Measurements from ENCODE around the gene DMC1. TPM values are rescaled to one million over a fixed set of nuclear protein-coding genes. Genes with fewer than 3 reads are reported as not detected.

The DMC1 gene
- total and polyA plus RNA-seq, 10 of the 15 experiments (the other 5 are each of a cell fraction or from before 2014, with no cell fraction given) = 1.0 to 21.0 (median 4.5) TPM

- TF ChIP-seq EGR1 (IDR thresholded peaks at IDR 0.05; ENCODE audit: borderline replicate concordance in 1 of 2, low read depth in 2 of 2, low read length in 2 of 2) (peak in 1 of 2 experiments; percentile 27; a peak in 1 of 3 replicates), ZNF384 (IDR thresholded peaks at IDR 0.05; ENCODE audit: borderline replicate concordance, low read depth, low read length) (no peak), STAT3 (IDR thresholded peaks at IDR 0.05; ENCODE audit: low read depth, low read length) (no peak), MXI1 (IDR thresholded peaks at IDR 0.05; ENCODE audit: low read depth, low read length) (no peak), POLR2A (IDR thresholded peaks at IDR 0.05; ENCODE audit: low read depth, low read length) (peak; percentile 84), NBN (IDR thresholded peaks at IDR 0.05) (no peak; the same call in none of the 2 replicates), HDAC6 (IDR thresholded peaks at IDR 0.05; ENCODE audit: unreplicated experiment) (no peak), POU2F2 (IDR thresholded peaks at IDR 0.05; ENCODE audit: borderline replicate concordance, low read depth, low read length) (peak; percentile 66; the same call in 2 of the 3 replicates), ZNF217 (IDR thresholded peaks at IDR 0.05) (peak; percentile 99), CHD2 (IDR thresholded peaks at IDR 0.05; ENCODE audit: borderline replicate concordance, low read depth, low read length) (peak; percentile 10; the same call in 1 of the 2 replicates), POLR2AphosphoS2 (IDR thresholded peaks at IDR 0.05; ENCODE audit: low read depth, low read length) (0 out of 2 replicates have a peak, but pooled peaks have one; percentile 57), SUZ12 (IDR thresholded peaks at IDR 0.05; ENCODE audit: unreplicated experiment) (no peak), MAX (IDR thresholded peaks at IDR 0.05; ENCODE audit: low read depth, low read length) (no peak), E4F1 (IDR thresholded peaks at IDR 0.05; ENCODE audit: borderline replicate concordance, partially characterized antibody) (peak; percentile 51), SMAD1 (IDR thresholded peaks at IDR 0.05; ENCODE audit: low read depth, partially characterized antibody) (peak; percentile 62), IKZF1 (conservative IDR thresholded peaks at IDR 0.05) (0 out of 2 replicates have a peak, but pooled peaks have one; percentile 48), RCOR1 (conservative IDR thresholded peaks at IDR 0.05; ENCODE audit: low read depth, low read length) (no peak)
- TF ChIP-seq, protein P1, sequence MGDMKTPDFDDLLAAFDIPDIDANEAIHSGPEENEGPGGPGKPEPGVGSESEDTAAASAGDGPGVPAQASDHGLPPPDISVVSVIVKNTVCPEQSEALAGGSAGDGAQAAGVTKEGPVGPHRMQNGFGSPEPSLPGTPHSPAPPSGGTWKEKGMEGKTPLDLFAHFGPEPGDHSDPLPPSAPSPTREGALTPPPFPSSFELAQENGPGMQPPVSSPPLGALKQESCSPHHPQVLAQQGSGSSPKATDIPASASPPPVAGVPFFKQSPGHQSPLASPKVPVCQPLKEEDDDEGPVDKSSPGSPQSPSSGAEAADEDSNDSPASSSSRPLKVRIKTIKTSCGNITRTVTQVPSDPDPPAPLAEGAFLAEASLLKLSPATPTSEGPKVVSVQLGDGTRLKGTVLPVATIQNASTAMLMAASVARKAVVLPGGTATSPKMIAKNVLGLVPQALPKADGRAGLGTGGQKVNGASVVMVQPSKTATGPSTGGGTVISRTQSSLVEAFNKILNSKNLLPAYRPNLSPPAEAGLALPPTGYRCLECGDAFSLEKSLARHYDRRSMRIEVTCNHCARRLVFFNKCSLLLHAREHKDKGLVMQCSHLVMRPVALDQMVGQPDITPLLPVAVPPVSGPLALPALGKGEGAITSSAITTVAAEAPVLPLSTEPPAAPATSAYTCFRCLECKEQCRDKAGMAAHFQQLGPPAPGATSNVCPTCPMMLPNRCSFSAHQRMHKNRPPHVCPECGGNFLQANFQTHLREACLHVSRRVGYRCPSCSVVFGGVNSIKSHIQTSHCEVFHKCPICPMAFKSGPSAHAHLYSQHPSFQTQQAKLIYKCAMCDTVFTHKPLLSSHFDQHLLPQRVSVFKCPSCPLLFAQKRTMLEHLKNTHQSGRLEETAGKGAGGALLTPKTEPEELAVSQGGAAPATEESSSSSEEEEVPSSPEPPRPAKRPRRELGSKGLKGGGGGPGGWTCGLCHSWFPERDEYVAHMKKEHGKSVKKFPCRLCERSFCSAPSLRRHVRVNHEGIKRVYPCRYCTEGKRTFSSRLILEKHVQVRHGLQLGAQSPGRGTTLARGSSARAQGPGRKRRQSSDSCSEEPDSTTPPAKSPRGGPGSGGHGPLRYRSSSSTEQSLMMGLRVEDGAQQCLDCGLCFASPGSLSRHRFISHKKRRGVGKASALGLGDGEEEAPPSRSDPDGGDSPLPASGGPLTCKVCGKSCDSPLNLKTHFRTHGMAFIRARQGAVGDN (IDR thresholded peaks at IDR 0.05) = peak; percentile 89
Observed at GRCh38 chr22:38506118-38506962, 63.6 kb downstream of the DMC1 start, which contains the start of gene DDX17 (continued).

All from GM12878 (cell line).